ENCODE results near the gene MTX1. TPM values are rescaled to one million over a fixed set of nuclear protein-coding genes. Genes with fewer than 3 reads are reported as not detected.
"Not testable (repeated sequence)": the region's sequence is repeated elsewhere in the genome, so short reads cannot be mapped to it uniquely, and the experiment has no call there.

The MTX1 gene
- polyA plus RNA-seq (ENCODE audit: insufficient read length in 4 of 4), result 10 to 100 TPM; 38.8 to 50.3 (median 42.0) TPM

- peak in 3 of 4 donors; percentile 77 to 86 (median 83) for DNase-seq (ENCODE audit: low read depth in 4 of 4, low spot score in 3 of 4)
Measured at GRCh38 chr1:155208541-155209311, at the start of gene MTX1. Gene MTX1, plus strand, starts transcription at chr1:155208695. Its CDS starts 110 bp downstream, at chr1:155208805.

GRCh38 chr1:155158991-155159390, 49.5 kb upstream of the MTX1 start:
- DNase-seq (ENCODE audit: low read depth in 4 of 4, low spot score in 3 of 4), result no peak

GRCh38 chr1:155160128-155160527, 48.4 kb upstream of the MTX1 start:
- no peak for DNase-seq (ENCODE audit: low read depth in 4 of 4, low spot score in 3 of 4)

- not testable (repeated sequence) for DNase-seq (ENCODE audit: low read depth in 4 of 4, low spot score in 3 of 4)
Measured at GRCh38 chr1:155162631-155163030, 45.9 kb upstream of the MTX1 start.

GRCh38 chr1:155163785-155164184, 44.7 kb upstream of the MTX1 start:
- not testable (repeated sequence) for DNase-seq (ENCODE audit: low read depth in 4 of 4, low spot score in 3 of 4)

GRCh38 chr1:155164625-155165024, 43.9 kb upstream of the MTX1 start:
- DNase-seq (ENCODE audit: low read depth in 4 of 4, low spot score in 3 of 4), result not testable (repeated sequence)

- no peak for DNase-seq (ENCODE audit: low read depth in 4 of 4, low spot score in 3 of 4)
Measured at GRCh38 chr1:155166051-155166470, 42.4 kb upstream of the MTX1 start.

- DNase-seq (ENCODE audit: low read depth in 4 of 4, low spot score in 3 of 4), result no peak
Measured at GRCh38 chr1:155166471-155167165, 41.9 kb upstream of the MTX1 start.

GRCh38 chr1:155167166-155168104, 41.1 kb upstream of the MTX1 start:
- DNase-seq (ENCODE audit: low read depth in 4 of 4, low spot score in 3 of 4), result peak in 2 of 4 donors; percentile 81 to 85

- DNase-seq (ENCODE audit: low read depth in 4 of 4, low spot score in 3 of 4), result not testable (repeated sequence)
Measured at GRCh38 chr1:155168105-155168445, 40.4 kb upstream of the MTX1 start.

GRCh38 chr1:155168456-155169210, 39.9 kb upstream of the MTX1 start:
- DNase-seq (ENCODE audit: low read depth in 4 of 4, low spot score in 3 of 4), result no peak

GRCh38 chr1:155169541-155169940, 39.0 kb upstream of the MTX1 start:
- no peak for DNase-seq (ENCODE audit: low read depth in 4 of 4, low spot score in 3 of 4)

GRCh38 chr1:155170101-155170785, 38.3 kb upstream of the MTX1 start:
- no peak for DNase-seq (ENCODE audit: low read depth in 4 of 4, low spot score in 3 of 4)

GRCh38 chr1:155170806-155171205, 37.7 kb upstream of the MTX1 start:
- DNase-seq (ENCODE audit: low read depth in 4 of 4, low spot score in 3 of 4), result no peak

GRCh38 chr1:155171836-155172731, 36.4 kb upstream of the MTX1 start:
- DNase-seq (ENCODE audit: low read depth in 4 of 4, low spot score in 3 of 4), result no peak

GRCh38 chr1:155172732-155173477, 35.6 kb upstream of the MTX1 start, which contains the start of gene KRTCAP2:
Gene KRTCAP2, minus strand, starts transcription at chr1:155173304. Its CDS starts 80 bp downstream, at chr1:155173224.
- peak; percentile 91 to 94 (median 92) for DNase-seq (ENCODE audit: low read depth in 4 of 4, low spot score in 3 of 4)

- no peak for DNase-seq (ENCODE audit: low read depth in 4 of 4, low spot score in 3 of 4)
Measured at GRCh38 chr1:155173478-155174323, 34.8 kb upstream of the MTX1 start, which contains the start of gene TRIM46. Gene TRIM46, plus strand, starts transcription at chr1:155173849. Its CDS starts 118 bp downstream, at chr1:155173967.

Data from right renal pelvis (tissue), 4 donors.